ENCODE results near the gene ICA1.
"Not testable (repeated sequence)": the region's sequence is repeated elsewhere in the genome, so short reads cannot be mapped to it uniquely, and the experiment has no call there.

ICA1 gene

DNA sequence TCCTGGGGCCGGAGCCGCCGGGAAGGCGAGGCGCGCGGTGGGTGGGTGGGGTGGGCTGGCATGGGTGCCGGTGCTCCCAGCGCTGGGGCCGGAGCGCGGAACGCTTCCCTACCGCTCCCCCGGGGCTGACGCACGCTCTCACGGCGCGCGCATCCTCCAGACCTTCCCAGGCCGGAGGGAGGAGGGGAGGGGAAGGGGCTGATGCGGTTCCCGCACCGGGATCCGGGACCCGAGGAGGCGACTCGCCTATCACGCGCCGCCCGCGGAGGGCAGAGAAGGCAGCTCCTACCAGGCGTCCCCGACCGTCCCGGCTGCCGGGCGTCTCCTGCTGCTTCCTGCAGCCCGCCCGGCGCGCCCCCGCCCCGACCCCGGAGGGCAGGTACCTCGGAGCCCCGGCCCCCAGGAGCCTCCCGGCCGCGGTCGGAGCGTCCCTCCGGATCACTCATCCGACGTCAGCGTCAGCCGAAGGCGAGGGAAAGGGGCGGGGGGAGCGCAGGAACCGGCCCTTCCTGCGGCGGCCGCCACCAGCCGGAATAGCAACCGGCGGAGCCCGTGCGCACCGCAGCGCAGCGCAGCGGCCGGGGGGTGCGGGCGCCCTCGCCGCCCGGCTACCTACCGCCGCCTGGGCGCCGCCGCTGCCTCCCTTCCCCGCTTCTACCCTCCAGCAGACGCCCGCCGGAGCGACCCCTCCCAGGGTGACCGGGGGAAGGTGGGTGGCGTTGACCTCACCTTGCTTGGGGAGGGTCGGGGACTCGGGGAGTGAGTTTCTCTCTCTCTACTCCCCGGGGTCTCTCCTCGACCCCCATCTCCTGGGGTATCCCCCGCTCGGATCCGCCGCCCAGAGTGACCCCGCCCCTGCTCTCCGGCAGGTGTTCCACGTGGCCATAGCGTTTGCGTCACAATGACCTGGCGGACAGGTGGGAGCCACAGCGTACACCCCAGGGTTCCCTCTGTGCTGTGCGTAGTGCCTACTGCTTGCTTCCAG lies at the start of gene ICA1:
TSS of gene ICA1 (minus strand) at position 457 of the 985 bp plus-strand sequence. CDS start 26,241 bp downstream, outside the sequence.
- peak; percentile 24 for DNase-seq (ENCODE audit: low read depth)

GRCh38 chr7:8310876-8311275 lies 48.9 kb upstream of the ICA1 start:
- Histone ChIP-seq H3K4me3 (ENCODE audit: low read length) (no peak overlapping the region), H3K36me3 (ENCODE audit: control insufficient read depth, insufficient read depth, low read length, severe bottlenecking) (no peaks in the 10 kb centered on the region), H3K27me3 (replicated peaks; ENCODE audit: control insufficient read depth, insufficient read depth, low read length) (no peaks in the 10 kb centered on the region), H3K9me3 (ENCODE audit: control insufficient read depth, low read length) (peaks cover 12% of the 10 kb centered on the region), H3K4me1 (ENCODE audit: control insufficient read depth, insufficient read depth, low read length) (no peaks in the 10 kb centered on the region), H3K9ac (ENCODE audit: low read length) (no peak overlapping the region)
- no peak for DNase-seq (ENCODE audit: low read depth)

More for the DNA sequence above, at the start of gene ICA1:
- Histone ChIP-seq H3K4me1 (ENCODE audit: control insufficient read depth, insufficient read depth, low read length) (no peaks in the 10 kb centered on the region), H3K9ac (ENCODE audit: low read length) (no peak within 1 kb of the TSS), H3K4me3 (ENCODE audit: low read length) (peak within 1 kb of the TSS; percentile 72), H3K27me3 (replicated peaks; ENCODE audit: control insufficient read depth, insufficient read depth, low read length) (peaks cover 28% of the 10 kb centered on the region), H3K36me3 (ENCODE audit: control insufficient read depth, insufficient read depth, low read length, severe bottlenecking) (no peaks in the 10 kb centered on the region), H3K9me3 (ENCODE audit: control insufficient read depth, low read length) (peaks cover 22% of the 10 kb centered on the region)

- Histone ChIP-seq H3K4me1 (ENCODE audit: control insufficient read depth, insufficient read depth, low read length) (no peaks in the 10 kb centered on the region), H3K9me3 (ENCODE audit: control insufficient read depth, low read length) (peaks cover 2% of the 10 kb centered on the region), H3K27me3 (replicated peaks; ENCODE audit: control insufficient read depth, insufficient read depth, low read length) (no peaks in the 10 kb centered on the region)
Measured at GRCh38 chr7:8305625-8306388, 43.8 kb upstream of the ICA1 start.

DNA sequence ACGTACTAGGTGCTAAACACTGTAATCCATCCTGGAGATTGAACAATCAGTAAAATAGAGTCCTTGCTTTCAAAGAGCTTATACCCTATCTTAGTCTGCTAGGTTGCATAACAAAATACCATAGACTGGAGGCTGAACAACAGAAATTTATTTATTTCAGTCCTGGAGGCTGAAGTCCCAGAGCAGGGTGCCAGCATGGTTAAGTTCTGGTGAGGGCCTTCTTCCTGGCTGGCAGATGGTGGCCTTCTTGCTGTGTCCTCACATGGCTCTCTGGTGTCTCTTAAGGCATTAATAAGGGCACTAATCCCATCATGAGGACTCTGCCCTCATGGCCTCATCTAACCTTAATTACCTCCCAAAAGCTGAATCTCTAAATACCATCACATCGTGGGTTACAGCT lies 43.1 kb upstream of the ICA1 start:
- Histone ChIP-seq H3K27me3 (replicated peaks; ENCODE audit: control insufficient read depth, insufficient read depth, low read length) (no peaks in the 10 kb centered on the region), H3K36me3 (ENCODE audit: control insufficient read depth, insufficient read depth, low read length, severe bottlenecking) (no peaks in the 10 kb centered on the region), H3K4me3 (ENCODE audit: low read length) (no peak overlapping the region), H3K9me3 (ENCODE audit: control insufficient read depth, low read length) (peaks cover 2% of the 10 kb centered on the region), H3K9ac (ENCODE audit: low read length) (no peak overlapping the region), H3K4me1 (ENCODE audit: control insufficient read depth, insufficient read depth, low read length) (no peaks in the 10 kb centered on the region)
- DNase-seq (ENCODE audit: low read depth), result no peak

More at GRCh38 chr7:8305625-8306388, 43.8 kb upstream of the ICA1 start:
- H3K36me3 ChIP-seq (ENCODE audit: control insufficient read depth, insufficient read depth, low read length, severe bottlenecking), result no peaks in the 10 kb centered on the region
- no peak overlapping the region for H3K4me3 ChIP-seq (ENCODE audit: low read length)
- no peak for DNase-seq (ENCODE audit: low read depth)
- no peak overlapping the region for H3K9ac ChIP-seq (ENCODE audit: low read length)

- Histone ChIP-seq H3K36me3 (ENCODE audit: control insufficient read depth, insufficient read depth, low read length, severe bottlenecking) (no peaks in the 10 kb centered on the region), H3K9me3 (ENCODE audit: control insufficient read depth, low read length) (peaks cover 2% of the 10 kb centered on the region), H3K4me1 (ENCODE audit: control insufficient read depth, insufficient read depth, low read length) (no peaks in the 10 kb centered on the region), H3K9ac (ENCODE audit: low read length) (no peak overlapping the region), H3K4me3 (ENCODE audit: low read length) (no peak overlapping the region), H3K27me3 (replicated peaks; ENCODE audit: control insufficient read depth, insufficient read depth, low read length) (no peaks in the 10 kb centered on the region)
- no peak for DNase-seq (ENCODE audit: low read depth)
Measured at GRCh38 chr7:8303904-8304528, 42.0 kb upstream of the ICA1 start.

- DNase-seq (ENCODE audit: low read depth); H3K27me3 ChIP-seq (replicated peaks; ENCODE audit: control insufficient read depth, insufficient read depth, low read length); H3K36me3 ChIP-seq (ENCODE audit: control insufficient read depth, insufficient read depth, low read length, severe bottlenecking); H3K9me3 ChIP-seq (ENCODE audit: control insufficient read depth, low read length); H3K9ac ChIP-seq (ENCODE audit: low read length); H3K4me3 ChIP-seq (ENCODE audit: low read length); H3K4me1 ChIP-seq (ENCODE audit: control insufficient read depth, insufficient read depth, low read length): not testable (repeated sequence)
Measured at GRCh38 chr7:8297023-8297422, 35.1 kb upstream of the ICA1 start.

DNA sequence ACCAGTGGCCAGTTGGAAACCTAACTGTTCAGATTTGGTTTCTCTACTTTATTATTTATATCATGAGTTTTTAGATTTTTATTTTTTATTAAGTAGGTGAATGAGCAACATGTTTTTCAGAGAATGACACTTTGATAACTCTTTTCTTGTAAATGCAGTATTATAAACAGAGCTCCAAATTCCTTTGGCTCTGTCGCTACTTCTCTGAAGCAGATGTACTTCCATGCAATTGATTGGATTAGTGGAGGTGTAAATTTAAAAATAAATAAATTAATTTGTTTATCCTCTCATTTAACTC lies 34.3 kb upstream of the ICA1 start:
- Histone ChIP-seq H3K4me3 (ENCODE audit: low read length) (no peak overlapping the region), H3K36me3 (ENCODE audit: control insufficient read depth, insufficient read depth, low read length, severe bottlenecking) (no peaks in the 10 kb centered on the region), H3K27me3 (replicated peaks; ENCODE audit: control insufficient read depth, insufficient read depth, low read length) (no peaks in the 10 kb centered on the region), H3K4me1 (ENCODE audit: control insufficient read depth, insufficient read depth, low read length) (no peaks in the 10 kb centered on the region), H3K9ac (ENCODE audit: low read length) (no peak overlapping the region), H3K9me3 (ENCODE audit: control insufficient read depth, low read length) (no peaks in the 10 kb centered on the region)
- DNase-seq (ENCODE audit: low read depth), result no peak

DNA sequence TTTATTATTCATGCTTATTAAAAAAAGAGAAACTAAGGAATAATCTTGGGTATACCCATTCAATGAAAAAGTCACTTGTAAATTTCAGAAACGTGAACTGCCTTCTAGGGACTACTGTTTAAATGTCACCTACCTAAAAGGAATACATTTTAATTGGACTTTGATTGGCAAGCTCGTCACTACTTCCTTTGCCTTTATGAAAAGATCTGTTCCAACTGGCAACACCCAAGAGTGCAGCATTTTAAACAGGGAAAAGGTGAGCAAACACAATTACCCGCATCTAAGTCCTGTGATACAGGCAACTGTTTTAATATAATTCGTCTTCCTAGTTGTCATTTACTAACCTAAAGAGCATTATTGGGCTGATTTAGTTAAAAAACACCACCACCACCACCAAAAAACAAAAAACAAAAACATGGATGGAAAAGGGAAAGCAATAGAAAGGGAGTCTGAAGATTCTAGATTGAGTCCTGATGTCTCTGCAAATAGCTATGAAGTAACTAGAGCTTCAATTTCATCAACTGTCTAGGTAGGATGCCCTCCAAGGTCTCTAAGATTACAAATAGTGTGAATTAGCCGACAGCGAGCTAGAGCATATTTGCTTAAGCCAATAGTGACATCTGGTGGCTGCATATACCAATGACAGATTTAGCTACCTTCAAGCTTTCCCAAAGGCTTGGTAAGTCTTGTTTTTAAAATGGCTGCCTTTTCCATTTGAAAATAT lies 33.8 kb upstream of the ICA1 start:
- Histone ChIP-seq H3K9me3 (ENCODE audit: control insufficient read depth, low read length) (no peaks in the 10 kb centered on the region), H3K36me3 (ENCODE audit: control insufficient read depth, insufficient read depth, low read length, severe bottlenecking) (no peaks in the 10 kb centered on the region), H3K4me1 (ENCODE audit: control insufficient read depth, insufficient read depth, low read length) (no peaks in the 10 kb centered on the region), H3K9ac (ENCODE audit: low read length) (no peak overlapping the region), H3K4me3 (ENCODE audit: low read length) (no peak overlapping the region), H3K27me3 (replicated peaks; ENCODE audit: control insufficient read depth, insufficient read depth, low read length) (no peaks in the 10 kb centered on the region)
- peak; percentile 89 for DNase-seq (ENCODE audit: low read depth)

DNA sequence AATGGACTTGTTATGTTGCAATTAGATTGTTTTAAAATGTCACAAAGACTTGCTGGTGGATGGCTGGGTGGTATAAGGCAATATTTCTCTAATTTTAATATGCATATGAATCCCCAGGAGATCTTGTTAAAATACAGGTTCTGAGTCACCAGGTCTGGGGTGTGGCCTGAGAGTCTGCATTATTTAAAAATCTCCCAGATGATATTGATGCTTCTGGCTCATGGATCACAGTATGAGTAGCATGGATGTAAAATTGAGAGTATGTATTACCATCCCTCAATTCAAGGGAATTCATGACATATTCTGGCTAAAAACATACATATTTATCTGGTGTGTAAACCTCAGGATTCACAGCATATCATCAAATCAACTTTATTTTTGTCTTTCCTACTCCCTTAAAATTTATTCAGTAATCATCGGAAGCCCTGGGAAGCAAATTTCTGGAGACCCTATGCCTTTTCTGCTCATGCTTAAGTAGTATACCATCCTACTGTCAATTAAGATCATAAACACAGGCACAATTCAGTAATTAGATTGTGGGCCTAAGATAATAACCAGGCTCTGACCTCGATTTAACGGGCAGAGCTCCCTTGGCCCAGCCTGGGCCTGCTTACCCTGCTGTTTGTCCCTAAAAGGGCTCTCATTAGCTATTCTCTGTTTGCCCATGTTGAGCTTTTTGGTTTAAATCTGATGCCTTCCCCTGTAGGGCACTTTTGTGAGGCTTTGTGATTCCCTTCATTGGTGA lies 29.6 kb upstream of the ICA1 start:
- H3K36me3 ChIP-seq (ENCODE audit: control insufficient read depth, insufficient read depth, low read length, severe bottlenecking), result no peaks in the 10 kb centered on the region
- DNase-seq (ENCODE audit: low read depth), result no peak
- peaks cover 3% of the 10 kb centered on the region for H3K27me3 ChIP-seq (replicated peaks; ENCODE audit: control insufficient read depth, insufficient read depth, low read length)
- H3K4me3 ChIP-seq (ENCODE audit: low read length), result no peak overlapping the region
- H3K4me1 ChIP-seq (ENCODE audit: control insufficient read depth, insufficient read depth, low read length), result no peaks in the 10 kb centered on the region
- no peak overlapping the region for H3K9ac ChIP-seq (ENCODE audit: low read length)
- H3K9me3 ChIP-seq (ENCODE audit: control insufficient read depth, low read length), result no peaks in the 10 kb centered on the region

- H3K36me3 ChIP-seq (ENCODE audit: control insufficient read depth, insufficient read depth, low read length, severe bottlenecking), result no peaks in the 10 kb centered on the region
- DNase-seq (ENCODE audit: low read depth), result no peak
- H3K4me1 ChIP-seq (ENCODE audit: control insufficient read depth, insufficient read depth, low read length), result no peaks in the 10 kb centered on the region
- H3K9ac ChIP-seq (ENCODE audit: low read length), result no peak overlapping the region
- no peak overlapping the region for H3K4me3 ChIP-seq (ENCODE audit: low read length)
- peaks cover 3% of the 10 kb centered on the region for H3K27me3 ChIP-seq (replicated peaks; ENCODE audit: control insufficient read depth, insufficient read depth, low read length)
- no peaks in the 10 kb centered on the region for H3K9me3 ChIP-seq (ENCODE audit: control insufficient read depth, low read length)
Measured at GRCh38 chr7:8290645-8291308, 28.8 kb upstream of the ICA1 start.
